ENCODE data around the gene MIR17HG. TPM values are rescaled to one million over a fixed set of nuclear protein-coding genes. Genes with fewer than 3 reads are reported as not detected.

Gene MIR17HG
- polyA plus RNA-seq, 4 donors = 2.8 to 5.1 (median 4.3) TPM

Other genes starting within 250 kb of the MIR17HG start
- gene GPC5, start 50.9 kb downstream of the MIR17HG start, polyA plus RNA-seq (ENCODE audit: insufficient read length in 4 of 4) = 1 to 10 TPM; 3.8 to 7.6 (median 4.3) TPM

Data from right renal pelvis (tissue), 4 donors.